ENCODE results near the gene CCM2. TPM values are rescaled to one million over a fixed set of nuclear protein-coding genes. Genes with fewer than 3 reads are reported as not detected.
"Not testable (repeated sequence)": the region's sequence is repeated elsewhere in the genome, so short reads cannot be mapped to it uniquely, and the experiment has no call there.

CCM2 gene
- total RNA-seq, 1 experiment from 2014 or later, result 48.6 TPM

GRCh38 chr7:45098983-45099839, 99.2 kb downstream of the CCM2 start:
- no peak for DNase-seq (ENCODE audit: low read depth)

GRCh38 chr7:45099891-45100760, 100.1 kb downstream of the CCM2 start:
- no peak for DNase-seq (ENCODE audit: low read depth)

- DNase-seq (ENCODE audit: low read depth), result no peak
Measured at GRCh38 chr7:45100761-45101480, 100.9 kb downstream of the CCM2 start.

GRCh38 chr7:45101748-45102147, 101.7 kb downstream of the CCM2 start:
- no peak for DNase-seq (ENCODE audit: low read depth)

GRCh38 chr7:45102785-45103712, 103.0 kb downstream of the CCM2 start:
- no peak for DNase-seq (ENCODE audit: low read depth)

GRCh38 chr7:45103958-45104843, 104.2 kb downstream of the CCM2 start:
- DNase-seq (ENCODE audit: low read depth), result no peak

- no peak for DNase-seq (ENCODE audit: low read depth)
Measured at GRCh38 chr7:45104844-45105587, 105.0 kb downstream of the CCM2 start.

GRCh38 chr7:45105588-45106188, 105.7 kb downstream of the CCM2 start:
- no peak for DNase-seq (ENCODE audit: low read depth)

- no peak for DNase-seq (ENCODE audit: low read depth)
Measured at GRCh38 chr7:45106820-45107219, 106.8 kb downstream of the CCM2 start.

GRCh38 chr7:45107356-45107755, 107.4 kb downstream of the CCM2 start:
- DNase-seq (ENCODE audit: low read depth), result no peak

GRCh38 chr7:45108863-45109262, 108.9 kb downstream of the CCM2 start:
- DNase-seq (ENCODE audit: low read depth), result no peak

- peak; percentile 92 for DNase-seq (ENCODE audit: low read depth)
Measured at GRCh38 chr7:45111298-45112223, 111.6 kb downstream of the CCM2 start, which contains the start of gene TBRG4. TSS of gene TBRG4 (minus strand) at chr7:45111697. CDS start at chr7:45109237, 2,460 bp downstream.

GRCh38 chr7:45112648-45113047, 112.6 kb downstream of the CCM2 start:
- no peak for DNase-seq (ENCODE audit: low read depth)

- not testable (repeated sequence) for DNase-seq (ENCODE audit: low read depth)
Measured at GRCh38 chr7:45114257-45114656, 114.3 kb downstream of the CCM2 start.

- DNase-seq (ENCODE audit: low read depth), result no peak
Measured at GRCh38 chr7:45114926-45115325, 114.9 kb downstream of the CCM2 start.

- no peak for DNase-seq (ENCODE audit: low read depth)
Measured at GRCh38 chr7:45116048-45116447, 116.0 kb downstream of the CCM2 start.

GRCh38 chr7:45117582-45117981, 117.6 kb downstream of the CCM2 start:
- DNase-seq (ENCODE audit: low read depth), result no peak
